T-helper 1 cell treated with Interleukin-12 subunit alpha and Interleukin-12 subunit beta and Interleukin-4 antibody, amounts not matched to agents 30 ng/mL and 1 ng/mL, for 36 hours (primary cell): ENCODE results near the gene PAPPA2. TPM values are rescaled to one million over a fixed set of nuclear protein-coding genes. Genes with fewer than 3 reads are reported as not detected.

ENCODE experiments used
- intact Hi-C: fragments of 100-400 bp; cut with micrococcal nuclease; formaldehyde crosslinking; loops from one replicate; pipeline ENCODE4 v1.15.1; 2024
- total RNA-seq: library from RNA; stranded (reverse); gene quantifications from 2 replicates; pipeline ENCODE4 v1.2.3, GENCODE V29; 2022

PAPPA2 gene
- total RNA-seq, 1 donor from 2014 or later = 0.12 TPM

DNA sequence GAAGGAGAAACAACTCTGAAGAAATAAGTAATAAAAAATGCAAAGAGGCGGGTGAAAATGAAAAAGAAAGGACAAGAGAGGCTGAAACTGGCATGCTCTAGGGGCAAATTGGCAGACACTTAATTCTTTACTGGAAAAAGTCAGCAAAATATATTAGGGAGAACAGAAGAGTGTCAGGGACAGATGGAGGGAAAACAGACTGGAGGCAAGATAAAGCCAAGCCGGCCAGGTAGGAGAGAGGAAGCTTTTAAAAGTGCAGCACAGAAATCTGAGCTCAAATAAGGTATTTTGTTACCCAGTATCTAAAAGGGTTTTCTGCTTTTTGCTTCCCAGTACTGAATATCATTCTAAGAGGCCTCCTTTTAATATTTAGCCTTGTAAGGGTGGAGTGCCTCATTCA is 339.3 kb downstream of the PAPPA2 start:
- intact Hi-C loops = no loop called here

DNA sequence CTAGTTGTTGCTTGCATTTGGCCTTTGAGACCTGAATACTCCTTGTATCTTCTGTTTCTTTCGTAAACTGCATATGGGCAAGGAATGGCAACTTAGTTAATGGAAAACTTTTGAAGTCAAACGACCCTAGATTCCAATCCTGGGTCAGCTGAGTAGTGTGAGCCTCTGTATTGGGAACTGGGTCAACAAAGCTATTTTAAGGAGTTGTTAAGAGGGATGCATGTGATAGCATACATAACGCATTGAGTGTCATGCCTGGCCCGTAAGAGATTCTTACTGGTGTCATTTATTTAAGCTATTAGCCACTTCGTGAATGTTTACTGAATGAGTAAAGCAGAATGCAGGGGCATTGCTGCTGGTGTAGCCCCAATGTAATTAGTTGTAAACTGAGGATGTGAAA is 340.1 kb downstream of the PAPPA2 start:
- intact Hi-C loops = no loop called here

DNA sequence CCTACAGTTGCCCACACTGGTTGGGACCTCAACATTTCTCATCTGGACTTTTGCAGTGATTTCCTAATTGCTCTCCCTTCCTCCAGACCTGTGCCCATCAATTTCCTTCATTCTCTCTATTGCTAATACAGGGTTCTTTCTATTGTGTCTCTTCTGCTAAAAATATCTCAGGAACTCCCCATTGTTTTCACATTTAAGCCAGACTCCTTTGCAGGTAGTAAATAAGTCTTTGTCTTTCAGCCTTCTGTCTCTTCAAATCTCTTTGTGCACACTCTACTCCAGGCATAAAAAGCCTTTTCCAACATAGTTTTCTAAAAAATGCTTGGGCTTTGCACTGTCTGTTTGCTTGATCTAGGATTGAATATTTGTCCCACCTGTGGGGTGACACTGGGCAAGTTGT is 340.6 kb downstream of the PAPPA2 start:
- intact Hi-C loops = no loop called here

DNA sequence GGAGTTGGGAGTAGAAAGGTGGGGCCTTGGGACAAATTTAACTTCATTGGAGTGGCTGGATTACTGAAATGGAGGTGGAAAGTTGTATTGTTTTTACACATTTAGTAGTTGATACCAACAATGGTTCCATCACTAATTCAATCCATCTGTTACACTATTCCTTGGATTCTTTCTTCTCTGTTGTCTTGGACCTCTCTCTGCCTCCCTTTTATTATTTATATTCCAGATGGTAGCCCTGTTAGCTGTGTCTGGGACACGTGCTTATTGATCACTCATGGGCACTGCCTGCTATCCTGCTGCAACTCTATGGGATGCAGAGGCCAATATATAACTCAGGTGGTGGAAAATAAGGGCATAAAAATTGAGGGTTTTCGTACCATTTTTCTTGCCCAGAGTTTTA is 346.3 kb downstream of the PAPPA2 start:
- intact Hi-C loops = no loop called here

DNA sequence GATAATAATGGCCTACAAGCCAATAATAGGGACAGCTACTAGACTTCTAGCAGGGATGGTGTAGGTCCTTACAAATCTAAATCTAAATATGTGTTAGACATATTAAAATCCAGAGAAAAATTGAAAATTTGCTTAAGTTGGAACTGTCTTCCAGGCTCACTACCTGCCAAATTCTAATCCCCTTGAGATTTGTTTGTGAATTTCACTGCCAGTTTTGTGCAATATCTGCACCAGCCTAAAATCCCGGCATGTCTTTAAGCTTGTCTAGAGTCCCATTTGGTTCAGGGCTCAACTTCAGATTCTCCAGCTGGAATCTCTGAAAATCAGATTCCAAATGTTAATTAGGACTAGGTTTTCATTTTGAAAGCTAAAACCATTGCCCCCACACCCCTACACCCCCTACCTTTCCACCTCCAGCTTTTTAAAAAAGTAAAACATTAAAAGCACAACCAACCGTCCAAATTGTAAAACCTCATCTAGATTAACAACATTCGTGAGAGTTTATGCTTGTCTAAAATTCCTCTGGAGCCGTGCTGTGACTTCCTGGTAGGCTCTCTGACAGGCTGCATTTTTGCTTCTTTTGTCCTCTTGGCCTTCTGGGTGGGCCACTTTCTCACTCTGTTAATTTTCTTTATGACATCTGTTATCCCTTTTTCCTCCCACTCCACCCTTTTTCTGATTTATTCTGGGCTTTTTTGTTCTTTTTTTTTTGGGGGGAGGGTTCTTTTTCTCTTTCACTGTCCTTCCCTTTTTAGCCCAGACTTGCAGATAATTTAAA is 348.7 kb downstream of the PAPPA2 start:
- intact Hi-C loops = no loop called here

DNA sequence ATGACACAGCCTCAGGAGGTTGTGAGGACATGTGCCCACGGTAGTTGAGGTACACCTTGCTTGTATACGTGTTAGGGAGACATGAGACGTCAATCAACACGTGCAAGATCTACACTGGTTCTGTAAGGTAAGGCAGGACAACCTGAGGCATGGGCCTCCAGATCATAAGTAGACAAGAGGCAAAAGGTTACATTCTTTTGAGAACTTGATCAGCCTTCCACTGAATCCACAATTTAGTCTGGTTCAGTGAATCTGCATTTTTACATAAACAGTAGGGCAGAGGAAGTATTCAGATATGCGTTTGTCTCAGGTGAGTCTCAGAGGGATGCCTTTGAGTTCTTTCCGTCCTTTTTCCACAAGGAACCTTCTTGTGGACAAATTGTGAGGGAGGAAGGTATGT is 352.6 kb downstream of the PAPPA2 start:
- intact Hi-C loops = no loop called here

DNA sequence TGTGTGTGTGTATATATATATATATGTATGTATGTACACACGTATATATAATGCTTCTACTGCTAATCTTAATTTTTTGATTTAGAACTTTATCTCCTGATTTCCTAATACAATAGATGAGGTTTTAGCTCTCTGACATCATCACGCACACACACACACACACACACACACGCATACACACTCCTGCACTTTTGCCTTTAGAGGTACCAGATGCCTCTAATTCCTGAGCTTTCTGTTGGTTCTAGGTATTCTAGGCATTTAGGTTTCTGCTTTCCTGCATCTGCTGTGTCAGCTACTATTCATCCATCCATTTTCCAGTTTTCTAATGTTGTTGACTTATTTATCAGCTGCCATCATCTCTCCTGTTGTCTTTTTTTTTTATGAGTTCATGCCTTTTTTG is 353.3 kb downstream of the PAPPA2 start:
- intact Hi-C loops = no loop called here

DNA sequence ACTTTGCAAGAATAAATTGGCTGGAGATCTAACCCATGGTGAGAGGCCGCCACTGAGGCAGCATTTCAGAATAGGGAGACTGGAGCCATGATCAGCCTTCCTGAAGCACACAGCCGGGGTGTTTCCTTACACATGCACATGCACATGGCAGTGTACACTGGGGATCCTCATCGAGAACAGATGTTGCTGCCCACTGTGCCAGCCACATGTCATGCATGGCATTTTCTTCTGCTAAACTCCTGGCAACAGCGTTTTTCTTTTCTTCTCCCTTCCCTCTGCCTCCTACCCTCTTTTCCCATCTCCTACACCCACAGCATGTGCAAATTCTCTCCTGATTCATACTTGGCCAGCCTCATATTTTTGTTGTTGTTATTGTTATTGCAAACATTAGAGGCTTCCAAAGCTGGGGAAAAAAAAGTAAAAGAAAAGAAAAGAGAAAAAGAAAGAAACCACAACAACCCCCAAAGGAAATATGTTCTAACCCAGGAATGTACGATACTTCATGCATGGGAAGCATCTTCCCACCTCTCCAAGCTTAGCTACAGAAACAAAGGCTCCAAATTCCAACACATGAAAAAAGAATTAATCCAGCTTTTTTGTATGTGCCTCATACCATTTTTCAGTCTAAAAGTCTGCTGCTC is 357.5 kb downstream of the PAPPA2 start:
- intact Hi-C loops = no loop called here

DNA sequence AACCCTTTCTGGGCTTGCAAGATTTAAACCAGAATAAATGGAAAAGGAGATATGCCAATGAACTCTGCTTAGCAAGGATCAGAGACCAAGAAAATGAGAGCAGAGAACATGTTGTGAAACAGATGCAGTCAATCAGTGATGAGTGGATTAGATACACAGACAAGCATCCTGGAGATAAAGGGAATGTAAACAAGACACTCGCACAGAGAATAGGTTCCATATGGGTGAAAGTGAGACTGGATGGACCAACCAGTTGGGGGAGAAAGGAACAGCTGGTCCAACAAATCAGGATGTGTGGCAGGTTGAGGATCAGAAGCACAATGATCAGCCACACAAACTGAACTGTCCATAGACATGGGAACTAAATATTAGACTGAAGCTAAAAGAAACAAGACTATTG is 363.3 kb downstream of the PAPPA2 start:
- intact Hi-C loops = no loop called here

DNA sequence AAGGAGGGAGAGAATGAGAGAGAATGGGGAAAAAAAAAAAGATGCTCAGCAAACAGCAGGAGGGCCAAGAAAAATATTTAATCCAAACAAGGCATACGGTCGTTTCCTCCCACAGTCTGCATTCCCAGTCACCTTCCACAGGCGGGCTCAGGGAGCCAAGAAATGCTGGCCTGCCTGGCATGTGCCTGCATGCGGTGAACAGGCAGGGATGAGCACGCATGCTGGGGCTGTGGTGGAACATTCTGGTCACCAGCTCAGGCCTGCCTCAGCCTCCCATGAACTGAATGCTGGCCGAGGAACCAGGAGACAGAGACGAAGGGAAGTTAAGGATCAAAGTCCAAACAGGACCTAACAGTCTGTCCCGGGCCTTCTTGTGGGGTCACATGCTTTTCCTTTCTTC is 366.3 kb downstream of the PAPPA2 start:
- intact Hi-C loops = no loop called here

DNA sequence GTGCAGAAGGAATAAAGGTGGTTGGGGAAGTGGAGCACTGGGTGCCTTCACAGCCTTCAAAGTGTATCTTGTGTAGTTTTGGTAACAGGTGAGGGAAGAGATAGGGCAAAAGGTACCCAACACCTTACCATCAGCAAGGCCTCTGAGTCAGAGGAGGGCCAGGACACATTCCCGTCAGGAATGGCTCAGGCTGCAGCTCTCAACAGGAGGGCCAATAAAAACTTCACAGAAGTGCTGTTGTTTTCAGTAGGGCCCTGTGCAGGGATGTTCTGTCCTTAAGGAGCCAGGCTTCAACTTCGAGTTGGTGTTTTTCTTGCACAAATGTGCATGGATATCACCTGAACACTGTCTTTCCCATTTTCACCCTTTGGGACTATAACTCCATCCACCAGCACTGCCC is 368.2 kb downstream of the PAPPA2 start:
- intact Hi-C loops = no loop called here

DNA sequence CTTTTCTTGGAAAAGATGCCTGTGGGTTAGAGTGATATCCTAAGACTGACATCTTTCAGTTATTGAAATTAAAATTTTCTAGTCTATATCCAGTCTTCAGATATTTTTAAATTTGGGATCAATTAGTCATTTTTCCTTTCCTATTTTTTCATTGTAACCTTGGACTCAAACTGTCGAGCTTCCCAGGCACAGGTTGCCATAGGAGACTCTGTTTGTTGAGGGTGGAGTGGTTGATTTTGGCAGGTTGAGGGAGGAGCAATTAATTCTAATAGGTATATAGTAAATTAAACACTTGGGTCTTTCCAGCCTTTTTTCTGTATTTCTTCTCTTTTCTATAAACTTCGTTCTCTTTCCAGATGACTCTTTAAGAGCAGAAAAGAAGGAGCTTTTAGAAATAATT is 374.7 kb downstream of the PAPPA2 start:
- intact Hi-C loops = no loop called here

DNA sequence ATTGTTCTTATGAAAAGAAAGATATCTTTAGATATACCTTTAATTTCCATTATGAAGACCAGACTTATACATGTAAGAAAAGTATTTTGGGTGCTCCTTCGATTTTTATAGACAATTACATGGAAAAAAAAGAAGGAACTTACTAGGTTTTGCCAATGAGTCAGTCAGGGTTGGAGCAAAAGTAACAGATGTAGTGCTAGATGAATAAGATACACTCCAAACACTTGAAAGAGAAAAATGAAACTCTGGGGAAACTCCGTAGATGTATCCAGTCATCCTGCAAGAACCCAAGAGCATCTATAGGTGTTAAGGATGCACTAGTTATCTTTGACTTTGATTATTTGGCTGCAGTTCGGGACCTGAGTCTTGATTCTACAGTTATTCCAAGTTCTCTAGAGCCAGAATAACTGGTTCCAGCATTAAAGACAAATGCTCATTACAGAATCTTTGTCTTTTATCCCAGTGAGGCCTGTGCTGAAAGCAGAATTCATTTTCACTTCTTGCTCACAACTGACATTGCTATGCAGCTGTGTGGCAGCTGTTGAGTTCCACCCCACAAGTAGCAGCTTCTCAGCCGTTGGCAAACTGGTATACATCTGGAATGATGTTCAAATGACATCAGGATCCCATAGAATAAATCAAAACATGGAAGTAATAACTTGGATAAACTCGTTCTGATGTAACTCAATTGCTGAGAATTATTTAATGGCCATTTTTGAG is 375.5 kb downstream of the PAPPA2 start:
- intact Hi-C loops = no loop called here

DNA sequence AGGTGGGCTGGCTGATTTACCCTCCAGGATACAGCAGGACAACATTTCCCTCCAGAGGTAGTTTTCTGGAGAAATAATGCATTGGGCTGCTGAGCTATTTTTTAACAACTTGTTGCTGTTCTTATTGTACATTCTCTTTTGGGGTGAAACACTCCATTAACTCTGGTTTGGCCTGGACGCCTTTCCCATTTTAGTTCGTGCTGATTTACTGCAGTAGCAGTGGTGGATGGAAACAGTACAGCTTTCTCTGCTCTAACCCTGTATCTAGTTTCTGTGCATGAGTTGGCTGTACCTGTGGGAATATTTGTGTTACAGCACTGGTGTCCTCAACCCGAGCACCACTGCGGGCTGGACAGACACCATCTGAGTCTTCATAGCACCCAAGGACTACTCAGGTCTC is 376.2 kb downstream of the PAPPA2 start:
- intact Hi-C loops = no loop called here

DNA sequence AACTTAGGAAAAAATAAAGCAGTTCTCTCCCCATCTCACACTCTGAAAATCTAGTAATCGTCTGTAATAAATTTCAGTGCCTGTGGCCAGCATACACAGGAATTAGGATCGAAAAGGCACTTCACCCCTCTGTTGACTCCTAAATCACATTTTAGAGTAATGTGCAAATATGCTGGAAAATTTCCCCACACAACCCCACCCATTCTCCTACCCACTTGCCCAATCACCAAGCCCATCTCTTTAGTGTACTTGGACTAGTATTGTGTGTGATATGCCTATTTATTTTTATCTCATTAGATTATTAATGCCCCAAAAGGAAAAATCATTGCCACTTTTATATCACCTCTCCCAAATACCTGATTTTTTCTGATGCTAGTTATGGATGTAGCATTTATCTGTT is 378.3 kb downstream of the PAPPA2 start:
- intact Hi-C loops = no loop called here

DNA sequence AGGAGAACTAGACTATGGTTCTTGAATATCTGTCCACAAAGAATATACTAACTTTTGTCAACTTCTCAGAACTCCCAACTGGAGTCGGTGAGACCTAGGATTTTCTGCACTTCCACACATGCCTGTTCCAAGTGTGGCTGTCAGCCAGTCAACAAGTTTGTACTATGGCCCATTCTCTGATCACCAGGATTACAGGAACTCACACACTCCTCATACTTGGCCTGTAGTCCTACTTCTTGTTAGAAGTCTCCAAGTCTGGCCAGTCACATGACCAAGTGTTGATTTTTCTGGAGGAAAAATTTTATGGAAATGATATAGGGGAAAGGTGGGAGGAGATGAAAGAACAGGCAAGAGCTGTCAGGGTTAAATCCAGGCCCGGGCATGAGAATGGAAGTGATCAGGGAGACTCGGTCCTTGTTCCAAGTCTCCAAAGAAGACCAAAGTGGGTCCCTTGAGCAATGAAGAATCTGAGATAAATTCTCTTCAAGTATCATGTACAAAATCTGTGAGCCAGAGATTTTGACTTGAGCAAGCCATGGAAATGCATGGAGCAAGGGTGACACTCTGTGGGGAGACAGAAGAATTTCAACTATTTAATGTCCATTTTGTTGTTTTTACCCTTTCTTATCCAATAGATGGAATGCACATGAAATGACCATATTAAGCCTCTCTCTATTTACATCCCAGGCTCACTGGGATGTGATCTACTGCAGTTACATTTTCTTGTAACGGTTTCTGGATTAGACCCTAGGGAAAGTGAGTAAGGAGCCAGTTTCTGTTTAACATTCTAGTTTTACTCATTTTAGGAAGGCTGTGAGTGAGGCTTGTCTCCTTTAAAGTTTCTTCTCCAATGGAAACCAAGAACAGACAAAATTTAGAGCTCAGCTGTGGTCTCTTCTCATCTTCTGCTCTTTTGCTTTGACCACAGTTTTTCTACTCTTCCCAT is 380.6 kb downstream of the PAPPA2 start:
- intact Hi-C loops = no loop called here

DNA sequence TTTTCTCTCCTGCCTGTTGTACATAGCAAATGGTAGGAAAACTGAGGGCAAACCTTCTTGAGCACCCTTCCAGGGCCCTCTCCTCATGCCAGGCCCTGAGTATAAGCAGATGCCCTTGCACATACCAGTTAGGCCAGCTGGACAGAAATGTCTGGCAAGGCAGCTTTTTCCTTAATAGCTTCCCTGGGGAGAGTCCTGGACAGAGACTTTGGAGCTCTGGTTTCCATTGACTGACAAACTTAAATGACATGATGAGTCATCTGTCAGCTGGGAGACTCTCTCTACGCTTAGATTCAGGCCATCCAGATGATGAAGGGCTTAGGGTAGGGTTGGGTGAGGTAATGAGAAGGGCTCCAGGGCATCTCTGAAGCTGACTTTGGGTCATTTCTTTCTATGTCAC is 384.1 kb downstream of the PAPPA2 start:
- intact Hi-C loops = loop anchor here (5.0 kb wide), 1 partner anchor 1650 kb away; the partner anchor contains the start of gene CLEC20A

DNA sequence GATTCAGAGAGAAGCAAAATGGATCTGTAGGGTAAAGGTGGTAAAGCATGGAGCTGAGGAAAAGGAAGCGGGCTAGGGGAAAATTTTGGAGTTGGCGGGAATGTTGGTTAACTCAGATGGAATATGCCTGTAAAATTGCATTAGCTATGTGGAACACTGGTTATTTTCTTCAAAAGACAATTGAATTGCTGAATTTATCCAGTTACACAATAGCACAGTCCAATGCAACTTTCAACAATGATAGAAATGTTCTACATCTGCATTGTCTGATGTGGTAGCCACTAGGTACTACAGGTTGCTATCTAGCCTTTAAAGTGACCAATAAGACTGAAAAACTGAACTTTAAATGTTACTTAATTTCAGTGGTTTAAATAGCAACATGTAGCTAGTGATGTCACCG is 386.3 kb downstream of the PAPPA2 start:
- intact Hi-C loops = loop anchor here (5.0 kb wide), 1 partner anchor 1648 kb away; the partner anchor contains the start of gene CLEC20A

DNA sequence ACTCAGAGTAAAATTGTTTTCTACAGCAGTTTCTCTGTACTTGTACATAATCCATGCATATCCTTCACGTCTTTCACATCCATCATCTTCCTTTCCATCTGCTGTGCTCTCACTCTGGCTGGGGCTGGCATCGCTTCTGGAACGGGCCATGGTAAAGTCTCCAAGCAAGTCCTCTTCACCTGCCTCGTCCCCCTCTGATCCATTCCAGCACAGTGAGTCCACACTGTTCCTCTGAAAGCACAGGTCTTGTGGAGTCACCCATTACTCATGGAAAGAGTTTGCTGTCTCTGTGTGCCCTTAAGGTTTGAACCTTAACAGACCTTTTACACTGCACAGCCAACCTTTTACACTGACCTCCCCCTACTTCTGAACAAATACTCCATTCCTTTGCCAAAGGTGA is 387.9 kb downstream of the PAPPA2 start:
- intact Hi-C loops = no loop called here

DNA sequence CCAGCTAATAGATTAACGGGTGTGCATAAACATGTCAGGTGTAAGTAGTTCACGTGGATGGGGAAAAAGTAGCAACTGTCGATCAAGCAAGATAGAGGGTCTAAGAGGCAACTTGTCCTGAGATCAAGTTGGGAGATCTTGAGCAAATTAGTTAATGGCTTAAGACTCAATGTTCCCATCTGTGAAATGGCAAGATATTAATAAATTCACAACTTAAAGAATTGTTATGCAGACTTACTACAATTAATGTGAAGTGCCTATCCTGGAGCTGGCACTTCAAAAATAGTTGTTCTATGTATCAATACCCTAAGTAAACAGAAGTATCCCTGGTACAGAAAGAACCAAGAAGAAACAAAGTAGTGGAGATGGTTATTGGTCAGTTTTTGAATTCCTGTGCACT is 389.1 kb downstream of the PAPPA2 start:
- intact Hi-C loops = no loop called here

DNA sequence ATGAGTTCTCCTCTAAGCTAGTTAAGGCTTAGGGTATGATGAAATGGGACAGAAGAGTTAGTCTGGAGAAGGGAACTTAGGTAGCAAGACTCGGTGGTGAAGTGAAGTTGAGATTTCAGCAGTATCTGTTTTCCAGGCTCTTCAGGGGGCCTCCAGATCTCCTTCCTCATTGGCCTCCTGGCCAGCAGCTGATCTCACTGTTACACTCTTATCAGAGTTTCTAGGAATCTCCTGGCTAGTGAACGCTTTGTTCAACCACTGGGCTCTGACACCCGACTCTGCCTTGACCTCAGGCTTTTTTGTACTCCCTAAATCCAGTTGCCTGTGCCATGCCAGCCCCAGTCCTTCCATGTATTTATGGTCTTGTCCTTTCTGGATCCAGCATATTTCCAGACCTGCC is 390.5 kb downstream of the PAPPA2 start:
- intact Hi-C loops = no loop called here
